HG03066 (cell line): ENCODE data around the gene SKAP2.
A peak's percentile ranks its signal among the peaks of the same experiment; 100 is the strongest.

ENCODE experiments used
- ATAC-seq: cut with Tn5 transposase; IDR thresholded peaks from one replicate; pipeline ENCODE4 v1.9.1; 2021; ENCODE audit warnings: low read depth; ENCODE audit not compliant: unreplicated experiment

The SKAP2 gene, protein sequence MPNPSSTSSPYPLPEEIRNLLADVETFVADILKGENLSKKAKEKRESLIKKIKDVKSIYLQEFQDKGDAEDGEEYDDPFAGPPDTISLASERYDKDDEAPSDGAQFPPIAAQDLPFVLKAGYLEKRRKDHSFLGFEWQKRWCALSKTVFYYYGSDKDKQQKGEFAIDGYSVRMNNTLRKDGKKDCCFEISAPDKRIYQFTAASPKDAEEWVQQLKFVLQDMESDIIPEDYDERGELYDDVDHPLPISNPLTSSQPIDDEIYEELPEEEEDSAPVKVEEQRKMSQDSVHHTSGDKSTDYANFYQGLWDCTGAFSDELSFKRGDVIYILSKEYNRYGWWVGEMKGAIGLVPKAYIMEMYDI

DNA sequence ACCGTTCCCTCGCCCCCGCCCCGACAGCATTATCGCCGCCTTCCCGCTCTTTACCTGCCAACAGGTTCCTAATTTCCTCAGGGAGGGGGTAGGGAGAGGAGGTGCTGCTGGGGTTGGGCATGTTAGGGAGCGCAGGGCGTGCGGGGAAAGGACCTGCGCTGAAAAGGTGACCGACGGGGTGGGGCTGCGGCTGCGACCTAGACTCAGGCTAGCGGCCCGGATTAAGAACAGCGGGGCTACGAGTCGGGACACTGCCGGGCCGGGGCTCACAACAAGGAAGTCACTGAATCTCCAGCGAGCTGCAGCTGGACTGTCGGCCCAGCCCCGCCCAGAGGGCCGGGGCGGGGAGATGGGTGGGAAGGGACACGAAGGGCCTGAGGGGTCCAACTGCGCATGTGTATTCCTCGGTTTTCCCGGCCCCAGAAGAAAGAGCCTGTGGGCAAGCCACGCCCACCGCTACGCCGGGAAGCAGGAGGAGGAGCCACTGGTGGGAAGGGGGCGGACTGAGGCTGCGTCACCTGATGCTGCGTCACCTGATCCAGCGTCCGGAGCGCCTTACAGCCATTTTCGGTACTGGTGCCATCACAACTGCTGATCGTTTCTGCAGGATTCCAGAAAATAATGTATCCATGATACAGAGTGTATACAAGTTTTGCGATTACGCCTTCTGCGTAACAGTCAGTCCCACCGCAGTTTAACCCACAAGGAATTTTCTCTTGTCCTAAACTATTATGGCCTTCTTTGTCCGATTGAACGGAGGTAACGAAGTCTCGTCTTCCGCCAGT is at the start of gene SKAP2:
SKAP2 (minus strand) TSS at position 282 of the 785 bp plus-strand sequence; CDS start at position 121, 161 bp downstream.
- peak; percentile 91 for ATAC-seq

DNA sequence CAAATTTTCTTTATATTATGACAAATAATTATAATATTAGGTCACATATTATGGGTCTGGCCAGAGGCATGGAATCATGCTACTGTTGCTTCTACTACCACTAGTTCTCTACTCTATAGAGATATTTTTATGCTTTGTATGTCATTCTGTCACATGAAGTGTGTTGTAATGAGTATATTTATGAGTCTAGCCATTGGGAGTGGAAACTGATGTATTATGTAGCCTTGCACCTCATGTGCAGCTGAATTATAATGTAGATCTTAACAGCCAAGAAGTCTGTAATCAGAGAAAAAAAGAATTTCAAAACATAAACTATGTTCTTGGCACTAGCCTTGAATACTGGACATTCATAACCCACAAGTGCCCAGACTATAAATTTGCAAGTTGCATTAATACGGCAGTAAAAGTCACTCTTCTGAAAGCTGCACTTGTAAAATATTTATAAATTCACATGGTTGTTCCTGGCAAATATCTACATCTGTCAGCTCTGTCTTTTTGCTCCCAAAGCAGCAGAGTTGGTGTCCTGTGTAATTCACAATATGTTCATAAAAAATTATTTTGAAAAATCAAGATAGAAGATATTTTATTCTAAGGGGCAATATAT is 48.6 kb upstream of the SKAP2 start:
- ATAC-seq = no peak

DNA sequence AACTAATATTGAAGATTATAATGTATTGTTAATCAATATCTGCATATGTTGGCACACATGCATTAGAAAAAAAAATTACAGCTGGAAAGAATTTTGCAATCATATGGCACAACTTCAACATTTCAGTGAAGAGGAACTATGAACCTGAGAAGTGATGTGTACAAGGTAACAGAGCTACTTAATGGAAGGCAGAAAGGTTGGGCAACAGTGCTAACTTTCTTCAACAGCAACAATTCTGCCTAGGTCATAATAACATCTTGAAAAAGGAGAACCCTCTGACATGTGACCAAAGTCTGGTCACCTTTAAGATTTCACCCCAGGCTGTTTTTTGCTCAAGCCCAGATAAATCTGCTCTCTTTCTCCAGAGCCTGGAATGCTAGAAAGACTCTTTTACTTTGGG is 47.9 kb upstream of the SKAP2 start:
- ATAC-seq = no peak

DNA sequence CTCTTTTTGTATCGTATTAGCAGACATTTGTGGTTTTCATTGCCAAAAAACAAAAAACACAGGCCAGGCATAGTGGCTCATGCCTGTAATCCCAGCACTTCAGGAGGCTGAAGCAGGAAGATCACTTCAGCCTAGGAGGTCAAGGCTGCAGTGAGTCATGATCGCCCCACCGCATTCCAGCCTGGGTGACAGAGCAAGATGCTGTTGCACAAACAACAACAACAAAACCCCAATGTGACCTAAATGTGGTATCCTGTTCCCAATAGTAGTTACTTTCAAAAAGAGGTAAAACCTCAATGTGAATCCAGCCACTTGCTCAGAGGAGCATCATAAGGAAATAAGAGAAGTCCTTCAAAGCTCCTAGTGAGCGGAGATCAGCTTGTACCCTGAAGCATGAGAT is 45.8 kb upstream of the SKAP2 start:
- ATAC-seq = no peak

DNA sequence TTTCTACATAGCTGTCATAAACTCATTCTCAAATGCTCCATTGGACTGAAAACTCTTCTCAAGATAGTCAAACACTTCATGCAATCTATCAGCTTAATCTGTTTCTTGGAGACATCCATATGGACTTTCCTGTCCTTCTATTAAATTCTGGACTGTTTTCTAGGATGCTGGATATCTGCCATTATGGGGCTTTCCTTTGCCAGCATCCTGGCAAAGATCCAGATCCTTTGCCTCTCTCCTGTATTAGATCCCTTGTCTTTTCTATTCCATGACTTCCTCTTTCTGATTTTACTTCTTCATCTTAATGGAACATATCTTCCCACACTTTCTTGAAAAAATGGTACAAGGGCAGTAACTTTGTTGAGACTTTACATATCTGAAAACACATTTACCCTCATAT is 35.9 kb upstream of the SKAP2 start:
- no peak for ATAC-seq

DNA sequence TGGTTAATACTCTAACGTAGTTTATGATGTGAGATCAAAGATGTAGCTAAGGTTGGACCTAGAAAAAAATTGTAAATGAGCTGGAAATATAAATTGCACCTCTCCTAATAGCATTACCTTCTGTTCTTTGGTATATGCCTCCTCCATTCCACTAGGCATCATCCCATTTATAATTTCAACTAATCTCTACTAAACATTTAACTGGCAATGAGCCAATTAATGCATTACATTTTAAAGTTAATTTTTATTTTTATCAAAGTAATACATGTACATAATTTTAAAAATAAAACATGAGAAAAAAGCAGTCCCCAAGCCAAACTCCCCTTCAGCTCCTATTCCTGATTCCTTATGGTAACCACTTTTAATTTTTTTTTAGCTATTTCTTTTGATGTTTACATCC is 35.1 kb upstream of the SKAP2 start:
- ATAC-seq = no peak

DNA sequence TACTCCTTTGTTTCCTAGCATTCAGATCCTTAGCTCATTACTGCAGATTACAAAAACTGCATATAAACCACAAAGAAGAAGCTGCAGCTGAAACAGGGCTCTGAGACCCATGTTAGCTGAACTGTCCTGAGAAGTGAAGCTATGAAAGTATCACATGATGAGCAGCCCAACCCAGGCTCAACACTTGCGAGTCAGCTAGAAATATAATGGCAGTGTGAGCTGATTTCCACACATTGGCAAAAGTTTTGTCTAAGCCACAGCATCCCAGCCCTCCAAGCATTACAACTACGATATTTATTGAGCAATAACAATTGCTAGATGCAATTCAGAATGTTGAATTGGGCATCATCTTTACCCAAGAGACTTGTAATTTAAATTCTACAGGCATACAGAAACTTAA is 34.5 kb upstream of the SKAP2 start:
- no peak for ATAC-seq

DNA sequence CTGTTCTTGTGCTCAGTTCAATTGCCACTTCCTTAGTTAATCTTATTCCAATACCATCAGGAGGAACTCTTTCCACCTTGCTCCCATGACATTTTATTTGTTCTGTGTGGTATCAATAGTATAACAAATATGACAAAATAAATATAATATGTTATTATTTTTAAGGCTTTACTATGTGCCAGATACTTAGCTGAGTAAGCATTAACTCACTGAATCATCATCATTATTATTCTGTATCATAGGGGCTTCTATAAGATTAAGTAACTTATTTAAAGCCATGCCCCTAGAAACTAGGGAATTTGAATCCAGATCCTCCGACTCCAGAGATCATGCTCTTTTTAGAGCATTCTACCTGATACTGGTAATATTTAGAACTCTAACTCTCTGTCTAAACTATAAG is 33.5 kb upstream of the SKAP2 start:
- no peak for ATAC-seq

DNA sequence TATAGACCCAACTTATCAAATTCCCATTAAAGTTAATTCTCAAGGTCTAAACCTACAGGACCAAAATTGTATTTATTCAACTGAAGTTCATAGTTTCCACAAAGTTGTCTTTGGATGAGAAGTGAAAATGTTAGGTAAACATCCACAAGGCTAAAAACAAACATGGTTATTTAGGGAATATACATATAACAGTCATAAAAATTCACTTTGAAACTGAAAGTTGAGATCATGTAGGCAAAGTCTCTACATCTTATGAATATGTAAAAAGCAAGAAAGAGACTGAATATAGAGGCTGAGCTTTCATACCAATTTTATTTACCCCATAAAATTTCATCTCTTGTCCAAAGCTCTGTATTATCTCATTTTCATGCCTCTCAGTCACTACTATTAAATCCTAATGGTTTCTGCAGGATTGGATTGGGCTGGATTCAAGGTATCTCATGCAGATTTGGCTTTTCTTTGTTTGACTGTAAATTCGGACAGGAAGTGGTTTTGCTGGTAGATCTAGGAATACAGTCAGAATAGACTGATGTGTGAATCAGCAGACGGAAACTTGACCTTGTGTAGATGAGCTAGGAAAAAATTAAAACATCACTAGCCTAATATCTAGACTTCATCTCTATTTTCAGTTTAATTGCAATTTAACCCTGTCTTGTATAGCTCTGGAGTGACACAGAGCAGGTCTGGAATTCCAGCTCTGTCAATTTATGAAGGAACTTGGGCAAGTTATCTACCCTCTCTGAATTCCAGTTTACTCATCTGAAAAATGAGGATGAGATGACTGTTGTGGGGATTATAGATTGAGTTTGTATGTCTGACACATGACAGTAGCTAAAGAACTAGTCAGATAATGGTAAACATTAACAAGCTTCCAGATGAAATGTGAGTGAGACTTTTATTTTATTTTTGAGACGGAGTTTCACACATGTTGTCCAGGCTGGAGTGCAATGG is 27.3 kb upstream of the SKAP2 start:
- ATAC-seq = no peak

DNA sequence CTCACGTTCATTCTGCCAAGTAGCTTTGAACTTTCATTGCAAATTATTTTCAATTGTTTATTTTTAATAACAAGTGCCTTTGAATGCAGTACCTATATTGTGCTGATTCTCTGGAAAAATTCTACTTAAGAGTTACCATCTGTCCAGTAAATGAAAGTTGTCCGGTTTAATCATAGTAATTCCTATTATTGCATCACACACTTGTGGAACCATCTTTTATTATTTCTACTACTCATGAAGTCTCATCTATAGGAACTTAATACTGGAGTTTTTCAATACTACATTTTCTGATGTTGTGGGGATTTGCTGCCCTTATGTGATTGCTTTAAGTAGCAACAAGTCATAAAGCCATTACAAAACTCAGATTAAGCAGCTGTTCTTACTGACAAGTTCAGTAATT is 16.5 kb upstream of the SKAP2 start:
- ATAC-seq = no peak

DNA sequence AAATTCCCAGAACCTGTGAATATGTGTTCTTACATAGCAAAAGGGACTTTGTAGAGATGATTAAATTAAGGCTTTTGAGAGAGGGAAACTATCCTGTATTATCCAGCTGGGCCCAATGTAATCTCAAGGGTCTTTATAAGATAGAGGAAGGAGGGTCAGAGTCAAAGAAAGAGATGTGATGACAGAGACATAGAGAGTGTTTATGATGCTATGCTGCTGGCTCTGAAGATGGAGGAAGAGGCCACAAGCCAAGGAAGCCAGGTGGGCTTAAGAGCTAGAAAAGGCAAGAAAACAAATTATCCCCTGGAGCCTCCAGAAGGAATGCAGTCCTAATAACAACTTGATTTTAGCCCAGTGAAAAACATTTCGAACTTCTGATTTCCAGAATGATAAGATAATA is 15.3 kb upstream of the SKAP2 start:
- no peak for ATAC-seq

DNA sequence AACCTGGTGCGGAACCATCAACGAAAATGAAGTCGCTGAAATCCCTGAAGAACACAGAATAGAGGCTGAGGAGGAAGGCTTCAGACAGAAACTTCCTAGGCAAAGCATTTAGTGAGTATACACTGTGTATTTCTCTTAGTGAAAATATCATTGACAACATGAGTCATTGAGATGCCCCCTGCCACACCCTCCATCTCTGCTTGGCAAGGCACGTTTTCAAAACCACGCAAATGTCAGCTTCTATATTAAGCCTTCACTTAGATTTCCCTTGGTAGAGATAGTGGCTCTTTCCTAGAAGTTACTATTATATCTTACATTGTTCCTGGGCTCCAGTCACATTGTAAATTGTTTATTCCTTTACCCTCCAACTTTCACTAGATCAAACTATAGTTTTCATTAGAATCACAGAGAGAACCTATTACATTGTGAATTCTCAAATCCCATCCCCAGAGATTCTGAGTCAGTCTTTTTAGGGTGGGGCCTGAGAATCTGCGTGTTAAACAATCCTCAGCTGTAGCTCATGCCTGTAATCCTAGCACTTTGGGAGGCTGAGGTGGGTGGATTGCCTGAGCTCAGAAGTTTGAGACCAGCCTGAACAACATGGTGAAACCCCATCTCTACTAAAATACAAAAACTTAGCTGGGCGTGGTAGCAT is 4.6 kb upstream of the SKAP2 start:
- ATAC-seq = no peak

DNA sequence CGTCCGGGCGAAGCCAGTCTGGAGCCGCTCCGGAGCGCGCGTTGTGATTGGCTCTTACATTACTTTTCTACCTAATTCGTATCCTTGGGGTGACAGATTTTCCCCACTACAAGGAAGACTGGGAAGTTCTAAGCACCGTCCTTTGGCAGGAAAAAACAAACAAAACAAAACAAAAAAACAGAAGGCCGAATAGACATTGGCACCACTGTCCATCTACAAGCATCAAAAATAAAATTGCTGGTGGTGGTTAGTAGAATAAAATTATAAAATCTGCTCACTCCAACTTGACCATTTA is 651 bp upstream of the SKAP2 start:
- peak; percentile 36 for ATAC-seq

DNA sequence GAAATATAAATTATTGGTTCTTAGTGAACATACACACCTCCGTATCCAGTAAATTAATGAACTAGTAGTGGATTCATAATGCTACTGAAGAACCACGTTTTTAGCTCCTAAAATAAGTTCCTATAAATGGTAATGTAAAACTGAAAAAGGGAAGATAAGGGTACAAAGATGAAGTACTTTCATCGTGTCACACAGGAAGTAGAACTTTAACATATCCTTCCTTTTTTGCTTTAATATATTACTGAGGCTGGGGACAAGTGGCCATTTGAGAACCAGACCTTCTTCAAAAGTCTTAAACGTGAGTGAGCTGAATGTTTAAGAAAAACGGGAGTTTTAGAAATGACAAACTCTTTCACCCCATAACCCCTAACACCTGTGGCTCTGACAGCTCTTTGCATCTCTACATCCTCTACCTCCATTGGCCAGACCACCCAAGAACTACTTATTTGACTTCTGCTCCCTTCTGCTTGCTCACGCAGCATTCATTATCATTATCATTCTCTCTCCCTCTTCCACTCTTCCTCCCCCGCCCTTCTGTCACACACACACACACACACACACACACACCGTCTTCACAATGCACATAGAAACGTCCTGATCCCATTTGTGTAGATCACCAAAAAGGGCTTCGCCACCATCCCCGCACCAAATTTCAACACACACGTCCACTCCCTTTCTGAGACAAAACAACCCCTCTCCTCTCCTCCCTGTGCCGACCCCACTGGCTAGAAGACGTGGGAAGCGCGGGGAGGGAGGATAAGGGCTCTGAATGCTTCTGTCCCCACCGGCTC is 677 bp downstream of the SKAP2 start:
- peak; percentile 15 for ATAC-seq

DNA sequence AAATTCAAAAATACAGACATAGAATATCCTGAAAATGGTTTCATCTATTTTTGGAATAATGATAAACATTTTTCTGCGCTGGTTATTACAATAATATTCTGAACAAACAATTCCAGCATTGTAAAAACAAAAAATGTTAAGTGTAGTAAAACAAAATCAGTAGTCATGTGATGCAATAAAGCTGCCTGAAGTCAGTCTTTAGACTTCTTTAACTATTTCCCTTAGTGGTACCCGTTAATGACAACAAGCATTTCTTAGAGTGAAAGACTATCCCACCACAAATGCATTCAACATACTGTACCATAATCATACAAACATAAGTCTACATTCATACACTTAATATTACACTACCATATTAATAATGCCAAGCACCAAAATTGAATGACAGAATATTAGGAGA is 1.6 kb downstream of the SKAP2 start:
- no peak for ATAC-seq

DNA sequence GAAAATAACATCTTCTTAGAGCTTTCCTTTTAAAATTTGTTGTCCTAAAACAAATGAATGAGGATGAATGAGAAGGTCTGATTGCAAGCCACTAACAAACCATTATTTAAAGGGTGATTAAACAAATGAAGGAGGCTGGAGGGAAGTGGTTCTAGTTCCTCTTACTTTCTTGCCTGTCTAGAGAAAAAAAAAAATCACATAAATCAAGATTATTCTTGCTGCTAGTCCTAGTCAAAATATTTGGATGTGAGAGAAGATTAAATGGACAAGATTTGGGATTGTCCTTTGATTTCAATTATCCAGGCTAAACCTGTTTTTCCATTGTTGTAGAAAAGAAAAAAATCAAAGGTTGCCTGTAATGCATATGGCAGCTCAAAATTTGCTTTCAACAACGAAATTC is 3.3 kb downstream of the SKAP2 start:
- no peak for ATAC-seq

DNA sequence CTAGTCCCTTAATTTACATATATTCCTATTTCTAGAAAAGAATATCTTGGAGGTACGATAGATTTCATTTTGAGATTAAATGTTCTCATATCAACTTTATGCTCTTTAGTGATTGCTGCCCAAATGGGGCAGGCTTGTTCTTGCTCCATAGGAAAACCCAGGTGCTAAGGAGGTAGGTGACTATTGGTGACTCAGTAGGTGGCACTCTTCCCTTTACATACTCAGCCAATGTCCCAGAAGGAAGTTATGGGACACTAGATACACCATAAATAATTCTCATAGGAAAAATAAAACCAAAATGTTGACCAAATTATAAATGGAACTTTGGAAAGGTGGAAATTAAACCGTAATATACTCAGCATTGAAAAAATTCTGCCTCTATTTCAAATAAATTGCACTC is 4.0 kb downstream of the SKAP2 start:
- ATAC-seq = no peak

DNA sequence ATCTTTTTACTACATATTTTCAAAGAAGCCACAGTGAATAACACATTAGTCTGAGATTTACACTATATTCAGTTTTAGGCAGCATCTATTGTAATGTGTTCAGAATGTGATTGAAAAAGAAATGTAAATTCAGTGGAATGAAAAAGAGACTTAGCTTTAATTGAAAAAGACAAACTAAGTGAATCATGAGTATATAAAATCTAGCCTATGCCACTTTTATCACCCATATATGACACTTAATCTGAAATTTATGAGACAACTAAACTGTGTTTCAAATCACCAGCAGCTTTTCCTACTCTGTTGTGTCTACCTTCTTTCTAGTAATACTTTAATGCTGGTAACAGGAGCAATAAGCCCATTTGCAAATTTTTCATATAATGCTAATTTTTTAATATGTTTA is 4.7 kb downstream of the SKAP2 start:
- ATAC-seq = no peak

DNA sequence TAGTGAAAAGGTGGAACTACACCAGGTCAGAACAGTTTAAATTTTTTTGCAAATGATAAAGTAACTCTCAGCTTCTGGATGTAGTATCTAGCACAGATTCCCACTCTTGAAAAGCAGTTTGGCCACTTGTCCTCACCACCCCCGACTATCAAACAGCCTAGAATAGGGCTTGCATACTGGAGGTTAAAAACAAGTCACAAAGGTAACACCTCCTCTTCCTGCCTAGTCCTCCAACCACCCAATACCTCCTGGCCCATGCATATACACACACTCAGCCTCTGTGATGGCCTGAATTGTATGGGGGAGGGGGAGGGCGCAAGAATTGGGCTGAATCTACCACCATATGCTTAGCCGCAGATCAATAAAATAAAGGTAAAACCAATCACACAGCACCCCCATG is 5.7 kb downstream of the SKAP2 start:
- no peak for ATAC-seq
